Rectal smooth muscle tissue (tissue), 1 donor: ENCODE results near the gene HNRNPA3.
"Not testable (repeated sequence)": the region's sequence is repeated elsewhere in the genome, so short reads cannot be mapped to it uniquely, and the experiment has no call there.

Experiments
- H3K27ac ChIP-seq: one replicate; pipeline ENCODE4 v1.7.0; 2013; ENCODE audit warnings: low read depth, low read length, inconsistent platforms
- H3K27me3 ChIP-seq: one replicate; pipeline ENCODE4 v1.7.0; 2013; ENCODE audit warnings: low read length; ENCODE audit not compliant: control insufficient read depth, insufficient read depth
- H3K36me3 ChIP-seq: one replicate; pipeline ENCODE4 v1.7.0; 2013; ENCODE audit warnings: low read length; ENCODE audit not compliant: control insufficient read depth, insufficient read depth
- H3K4me1 ChIP-seq: one replicate; pipeline ENCODE4 v1.7.0; 2013; ENCODE audit warnings: low read length; ENCODE audit not compliant: control insufficient read depth, insufficient read depth
- H3K4me3 ChIP-seq: one replicate; pipeline ENCODE4 v1.7.0; 2013; ENCODE audit warnings: low read length
- H3K9ac ChIP-seq: one replicate; pipeline ENCODE4 v1.7.0; 2013; ENCODE audit warnings: low read length

Gene HNRNPA3

GRCh38 chr2:177179227-177179626 lies 33.4 kb upstream of the HNRNPA3 start:
- Histone ChIP-seq H3K4me3 (no peak overlapping the region), H3K4me1 (no peaks in the 10 kb centered on the region), H3K27me3 (no peaks in the 10 kb centered on the region), H3K27ac (no peak overlapping the region), H3K9ac (no peak overlapping the region), H3K36me3 (no peaks in the 10 kb centered on the region)

GRCh38 chr2:177179671-177180070 lies 32.9 kb upstream of the HNRNPA3 start:
- not testable (repeated sequence) for H3K9ac ChIP-seq, H3K36me3 ChIP-seq, H3K4me1 ChIP-seq, H3K27me3 ChIP-seq, H3K4me3 ChIP-seq, H3K27ac ChIP-seq

GRCh38 chr2:177180269-177181000 lies 32.2 kb upstream of the HNRNPA3 start:
- H3K27me3 ChIP-seq = no peaks in the 10 kb centered on the region
- H3K4me3 ChIP-seq = no peak overlapping the region
- H3K9ac ChIP-seq = no peak overlapping the region
- no peak overlapping the region for H3K27ac ChIP-seq
- no peaks in the 10 kb centered on the region for H3K4me1 ChIP-seq
- no peaks in the 10 kb centered on the region for H3K36me3 ChIP-seq

GRCh38 chr2:177183860-177184259 lies 28.7 kb upstream of the HNRNPA3 start:
- Histone ChIP-seq H3K4me3 (no peak overlapping the region), H3K27me3 (no peaks in the 10 kb centered on the region), H3K36me3 (no peaks in the 10 kb centered on the region), H3K9ac (no peak overlapping the region), H3K4me1 (no peaks in the 10 kb centered on the region), H3K27ac (no peak overlapping the region)

GRCh38 chr2:177184606-177185005 lies 28.0 kb upstream of the HNRNPA3 start:
- Histone ChIP-seq H3K9ac (no peak overlapping the region), H3K27ac (no peak overlapping the region), H3K4me3 (no peak overlapping the region), H3K4me1 (no peaks in the 10 kb centered on the region), H3K36me3 (no peaks in the 10 kb centered on the region), H3K27me3 (no peaks in the 10 kb centered on the region)

GRCh38 chr2:177186038-177186437 lies 26.6 kb upstream of the HNRNPA3 start:
- H3K4me1 ChIP-seq, H3K27ac ChIP-seq, H3K9ac ChIP-seq, H3K36me3 ChIP-seq, H3K4me3 ChIP-seq, H3K27me3 ChIP-seq: not testable (repeated sequence)

GRCh38 chr2:177187631-177188312 lies 24.8 kb upstream of the HNRNPA3 start:
- H3K4me3 ChIP-seq = no peak overlapping the region
- no peaks in the 10 kb centered on the region for H3K4me1 ChIP-seq
- H3K9ac ChIP-seq = no peak overlapping the region
- no peak overlapping the region for H3K27ac ChIP-seq
- H3K27me3 ChIP-seq = no peaks in the 10 kb centered on the region
- no peaks in the 10 kb centered on the region for H3K36me3 ChIP-seq

GRCh38 chr2:177188482-177189469 lies 23.8 kb upstream of the HNRNPA3 start:
- Histone ChIP-seq H3K27me3 (no peaks in the 10 kb centered on the region), H3K27ac (no peak overlapping the region), H3K4me3 (no peak overlapping the region), H3K4me1 (no peaks in the 10 kb centered on the region), H3K9ac (no peak overlapping the region), H3K36me3 (no peaks in the 10 kb centered on the region)

GRCh38 chr2:177190941-177191340 lies 21.7 kb upstream of the HNRNPA3 start:
- Histone ChIP-seq H3K4me3 (no peak overlapping the region), H3K27me3 (no peaks in the 10 kb centered on the region), H3K9ac (no peak overlapping the region), H3K4me1 (no peaks in the 10 kb centered on the region), H3K36me3 (no peaks in the 10 kb centered on the region), H3K27ac (no peak overlapping the region)

- Histone ChIP-seq H3K4me1 (no peaks in the 10 kb centered on the region), H3K27ac (no peak overlapping the region), H3K4me3 (no peak overlapping the region), H3K9ac (no peak overlapping the region), H3K36me3 (no peaks in the 10 kb centered on the region), H3K27me3 (no peaks in the 10 kb centered on the region)
These were observed 19.8 kb upstream of the HNRNPA3 start for GRCh38 chr2:177192788-177193187.

- Histone ChIP-seq H3K4me1 (no peaks in the 10 kb centered on the region), H3K4me3 (no peak overlapping the region), H3K27ac (no peak overlapping the region), H3K27me3 (no peaks in the 10 kb centered on the region), H3K9ac (no peak overlapping the region), H3K36me3 (no peaks in the 10 kb centered on the region)
These were observed 19.4 kb upstream of the HNRNPA3 start for GRCh38 chr2:177193240-177193639.

GRCh38 chr2:177195194-177195593 lies 17.4 kb upstream of the HNRNPA3 start:
- Histone ChIP-seq H3K36me3 (no peaks in the 10 kb centered on the region), H3K4me3 (no peak overlapping the region), H3K27me3 (no peaks in the 10 kb centered on the region), H3K27ac (no peak overlapping the region), H3K9ac (no peak overlapping the region), H3K4me1 (no peaks in the 10 kb centered on the region)
